WTC11 (cell line): Measurements from ENCODE around the gene STK32C. TPM values are rescaled to one million over a fixed set of nuclear protein-coding genes. Genes with fewer than 3 reads are reported as not detected.

Source experiments
- ATAC-seq: fragments of 200-7000 bp; cut with Tn5 transposase; 2 replicates; pipeline ENCODE4 v1.10.0; 2021; ENCODE audit warnings: mild to moderate bottlenecking, moderate library complexity
- CTCF ChIA-PET: fragments of 300-600 bp; sonication (Branson Sonifier 250); formaldehyde crosslinking; loops from one replicate; lab custom pipeline; 2021; ENCODE audit warnings: antibody characterized with exemption; lab: Charles Lee
- POLR2A ChIA-PET: fragments of 350-600 bp; sonication (Branson Sonifier 250); formaldehyde crosslinking; loops from one replicate; lab custom pipeline; 2021; ENCODE audit warnings: antibody characterized with exemption; lab: Charles Lee
- DNase-seq: peaks from one replicate; pipeline ENCODE4 v3.0.0; 2021; ENCODE audit warnings: low spot score
- H3K27ac Mint-ChIP-seq: 2 replicates; pipeline ENCODE4 v1.8.0; 2021; ENCODE audit warnings: mixed read lengths
- H3K27me3 Mint-ChIP-seq: 2 replicates; pipeline ENCODE4 v1.8.0; 2021; ENCODE audit warnings: low read depth, mild to moderate bottlenecking, moderate library complexity, mixed read lengths
- H3K36me3 Mint-ChIP-seq: 2 replicates; pipeline ENCODE4 v1.8.0; 2021; ENCODE audit warnings: mixed read lengths
- H3K4me1 Mint-ChIP-seq: 2 replicates; pipeline ENCODE4 v1.8.0; 2022; ENCODE audit warnings: mixed read lengths
- H3K4me3 Mint-ChIP-seq: 2 replicates; pipeline ENCODE4 v1.8.0; 2021; ENCODE audit warnings: mild to moderate bottlenecking, moderate library complexity, mixed read lengths
- H3K9me3 Mint-ChIP-seq: 2 replicates; pipeline ENCODE4 v1.8.0; 2021; ENCODE audit warnings: mixed read lengths
- CBFB ChIP-seq: sonication (generic); formaldehyde crosslinking; IDR thresholded peaks from 2 replicates; pipeline ENCODE4 v1.8.1; 2022; ENCODE audit warnings: mild to moderate bottlenecking, low read depth, missing genetic modification reagents
- ELF4 ChIP-seq: sonication (generic); formaldehyde crosslinking; IDR thresholded peaks from 2 replicates; pipeline ENCODE4 v1.8.1; 2022; ENCODE audit warnings: low read depth, mild to moderate bottlenecking, moderate library complexity, missing genetic modification reagents
- ETV6 ChIP-seq: sonication (generic); formaldehyde crosslinking; IDR thresholded peaks from 2 replicates; pipeline ENCODE4 v1.8.1; 2022; ENCODE audit warnings: mild to moderate bottlenecking, missing genetic modification reagents
- GTF2I ChIP-seq: fragments of 250-450 bp; sonication (Bioruptor Pico); conservative IDR thresholded peaks from 2 replicates; pipeline ENCODE4 v1.4.0; 2021; ENCODE audit warnings: mild to moderate bottlenecking
- NFE2L1 ChIP-seq: sonication (generic); formaldehyde crosslinking; IDR thresholded peaks from 2 replicates; pipeline ENCODE4 v1.8.1; 2023; ENCODE audit warnings: missing genetic modification reagents
- PRDM15 ChIP-seq: sonication (generic); formaldehyde crosslinking; IDR thresholded peaks from 2 replicates; pipeline ENCODE4 v1.8.0; 2022; ENCODE audit warnings: missing genetic modification reagents
- TEAD4 ChIP-seq: sonication (generic); formaldehyde crosslinking; IDR thresholded peaks from 2 replicates; pipeline ENCODE4 v1.8.0; 2022; ENCODE audit warnings: mild to moderate bottlenecking, missing genetic modification reagents
- ZBTB21 ChIP-seq: sonication (generic); formaldehyde crosslinking; IDR thresholded peaks from 2 replicates; pipeline ENCODE4 v1.8.1; 2023; ENCODE audit warnings: mild to moderate bottlenecking, missing genetic modification reagents, borderline replicate concordance
- ZNF263 ChIP-seq: sonication (generic); formaldehyde crosslinking; IDR thresholded peaks from 2 replicates; pipeline ENCODE4 v1.8.1; 2022; ENCODE audit warnings: low read depth, mild to moderate bottlenecking, moderate library complexity, missing genetic modification reagents
- ZNF396 ChIP-seq: fragments of 250-450 bp; sonication (Bioruptor Pico); IDR thresholded peaks from 2 replicates; pipeline ENCODE4 v1.8.0; 2021; ENCODE audit warnings: mild to moderate bottlenecking, moderate library complexity, borderline replicate concordance
- ZNF532 ChIP-seq: fragments of 250-450 bp; sonication (Bioruptor Pico); IDR thresholded peaks from 2 replicates; pipeline ENCODE4 v1.9.0; 2021; ENCODE audit warnings: mild to moderate bottlenecking, borderline replicate concordance
- total RNA-seq: library from RNA; stranded (reverse); gene quantifications from 3 replicates; pipeline ENCODE4 v1.2.3, GENCODE V29; 2021
- TF ChIP-seq, protein P1 (sequence below): sonication (generic); formaldehyde crosslinking; IDR thresholded peaks from 2 replicates; pipeline ENCODE4 v1.8.1; 2022; ENCODE audit warnings: low read depth, missing genetic modification reagents, borderline replicate concordance
- TF ChIP-seq, protein P2 (sequence below): sonication (generic); formaldehyde crosslinking; IDR thresholded peaks from 2 replicates; pipeline ENCODE4 v1.8.0; 2023; ENCODE audit warnings: missing genetic modification reagents

STK32C gene
- total RNA-seq, 1 experiment from 2014 or later, result 20.7 TPM

DNA sequence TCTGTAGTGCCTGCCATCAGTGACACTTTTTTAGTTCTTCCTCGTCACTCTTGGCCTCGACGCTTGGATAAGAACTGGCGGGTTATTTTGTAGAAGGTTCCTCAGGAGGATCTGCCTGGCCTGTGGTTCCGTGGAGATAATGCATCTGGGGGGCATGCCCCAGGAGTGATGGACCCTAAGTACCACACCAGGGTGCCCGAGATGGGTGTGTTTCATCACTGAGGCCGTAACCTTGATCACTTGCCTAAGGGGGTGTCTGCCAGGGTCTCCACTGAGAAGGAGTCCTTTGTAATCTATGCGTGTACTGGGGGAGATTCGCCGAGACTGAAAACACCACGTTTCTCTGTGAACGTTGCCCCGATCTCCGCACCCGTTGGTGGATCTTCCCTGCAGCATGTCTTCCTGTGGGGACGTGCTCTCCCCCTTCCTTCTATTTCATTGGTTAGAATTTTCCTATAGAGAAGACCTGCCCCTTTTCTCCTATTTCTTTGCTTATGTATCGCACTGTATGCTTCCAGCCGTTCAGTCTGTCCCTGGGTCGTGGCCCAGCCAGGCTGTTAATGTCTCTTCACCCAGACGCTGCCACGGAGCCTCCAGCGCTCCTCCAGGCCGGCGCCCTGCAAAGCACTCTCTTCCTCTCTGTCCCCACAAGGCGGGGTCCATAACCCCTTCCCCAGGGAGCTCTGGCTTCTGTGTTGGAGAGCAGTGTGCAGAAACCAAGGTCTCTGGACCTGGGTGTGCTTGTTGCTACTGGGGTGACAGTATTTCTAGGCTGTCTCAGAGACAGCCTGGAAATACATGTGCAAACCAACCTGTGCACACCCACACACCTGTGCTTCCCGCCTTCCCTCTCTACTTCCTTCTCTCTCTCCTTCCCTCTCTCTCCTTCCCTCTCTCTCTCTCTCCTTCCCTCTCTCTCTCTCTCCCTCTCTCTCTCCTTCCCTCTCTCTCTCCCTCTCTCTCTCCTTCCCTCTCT lies 135.4 kb downstream of the STK32C start:
- ATAC-seq, result no peak
- CTCF ChIA-PET, result no interaction called here
- Mint-ChIP-seq H3K27ac (no peak overlapping the region), H3K27me3 (peaks cover 20% of the 10 kb centered on the region), H3K4me1 (peaks cover 19% of the 10 kb centered on the region), H3K4me3 (no peak overlapping the region), H3K9me3 (peaks cover 5% of the 10 kb centered on the region)
- DNase-seq, result no peak
- POLR2A ChIA-PET, result no interaction called here
- TF ChIP-seq ELF4 (no peak), GTF2I (CRISPR knock-in tag) (no peak), ZBTB21 (CRISPR knock-in tag) (no peak), NFE2L1 (no peak), PRDM15 (CRISPR knock-in tag) (no peak), ZNF396 (CRISPR knock-in tag) (no peak), ZNF263 (CRISPR knock-in tag) (no peak), TEAD4 (CRISPR knock-in tag) (no peak), ZNF532 (CRISPR knock-in tag) (no peak), ETV6 (CRISPR knock-in tag) (no peak), CBFB (CRISPR knock-in tag) (no peak)
- TF ChIP-seq, protein P1, sequence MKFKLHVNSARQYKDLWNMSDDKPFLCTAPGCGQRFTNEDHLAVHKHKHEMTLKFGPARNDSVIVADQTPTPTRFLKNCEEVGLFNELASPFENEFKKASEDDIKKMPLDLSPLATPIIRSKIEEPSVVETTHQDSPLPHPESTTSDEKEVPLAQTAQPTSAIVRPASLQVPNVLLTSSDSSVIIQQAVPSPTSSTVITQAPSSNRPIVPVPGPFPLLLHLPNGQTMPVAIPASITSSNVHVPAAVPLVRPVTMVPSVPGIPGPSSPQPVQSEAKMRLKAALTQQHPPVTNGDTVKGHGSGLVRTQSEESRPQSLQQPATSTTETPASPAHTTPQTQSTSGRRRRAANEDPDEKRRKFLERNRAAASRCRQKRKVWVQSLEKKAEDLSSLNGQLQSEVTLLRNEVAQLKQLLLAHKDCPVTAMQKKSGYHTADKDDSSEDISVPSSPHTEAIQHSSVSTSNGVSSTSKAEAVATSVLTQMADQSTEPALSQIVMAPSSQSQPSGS (CRISPR knock-in tag), result no peak
- TF ChIP-seq, protein P2, sequence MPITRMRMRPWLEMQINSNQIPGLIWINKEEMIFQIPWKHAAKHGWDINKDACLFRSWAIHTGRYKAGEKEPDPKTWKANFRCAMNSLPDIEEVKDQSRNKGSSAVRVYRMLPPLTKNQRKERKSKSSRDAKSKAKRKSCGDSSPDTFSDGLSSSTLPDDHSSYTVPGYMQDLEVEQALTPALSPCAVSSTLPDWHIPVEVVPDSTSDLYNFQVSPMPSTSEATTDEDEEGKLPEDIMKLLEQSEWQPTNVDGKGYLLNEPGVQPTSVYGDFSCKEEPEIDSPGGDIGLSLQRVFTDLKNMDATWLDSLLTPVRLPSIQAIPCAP (CRISPR knock-in tag), result no peak
- TF ChIP-seq, all 79 proteins: peak for 0
- H3K36me3 Mint-ChIP-seq, result peaks cover 5% of the 10 kb centered on the region
